Measurements from ENCODE around the gene PRR33.

DNA sequence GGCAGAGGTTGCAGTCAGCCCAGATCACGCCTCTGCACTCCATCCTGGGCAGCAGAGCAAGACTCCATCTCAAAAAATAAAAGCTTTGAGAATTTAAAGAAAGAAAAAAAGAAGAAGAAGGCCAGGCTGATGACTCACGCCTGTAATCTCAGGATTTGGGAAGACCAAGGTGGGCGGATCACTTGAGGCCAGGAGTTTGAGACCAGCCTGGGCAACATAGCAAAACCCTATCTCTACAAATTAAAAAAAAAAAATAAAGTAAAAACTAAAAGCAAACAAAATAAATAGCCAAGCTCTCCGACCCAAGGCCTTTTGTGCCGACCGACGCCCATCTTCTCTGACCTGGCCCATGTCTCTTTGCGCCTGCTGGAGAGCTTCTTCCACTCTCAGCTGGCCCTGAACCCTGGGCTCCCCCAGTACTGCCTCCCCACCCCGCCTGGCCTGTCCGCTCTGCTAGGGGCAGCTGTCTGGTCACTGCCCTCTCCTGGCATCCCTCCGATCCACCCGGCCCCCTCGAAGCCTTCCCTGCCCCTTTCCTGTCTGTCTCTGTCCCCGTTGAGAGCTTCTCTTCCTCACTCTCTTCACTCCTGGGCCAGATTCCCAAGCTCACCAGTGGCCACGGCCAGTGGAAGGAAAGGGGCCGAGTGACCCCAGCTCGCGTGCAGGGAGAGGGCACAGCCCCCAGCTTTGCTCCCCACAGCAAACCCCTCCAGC is 43.6 kb downstream of the PRR33 start:
- TF ChIP-seq EZH2phosphoT487 (IDR thresholded peaks at IDR 0.05; ENCODE audit: borderline replicate concordance) (no peak), CTCF (conservative IDR thresholded peaks at IDR 0.05; ENCODE audit: low read length) (no peak)
